Measurements from ENCODE around the gene CACNG8. TPM values are rescaled to one million over a fixed set of nuclear protein-coding genes. Genes with fewer than 3 reads are reported as not detected.

The CACNG8 gene
- polyA plus RNA-seq, 1 of the 3 experiments (the other 2 are of a cell fraction): 1.3 TPM

- Histone ChIP-seq H3K9me2 (no peaks in the 10 kb centered on the region), H3F3A (replicated peaks; ENCODE audit: insufficient read depth) (peaks cover 12% of the 10 kb centered on the region), H3K4me2 (no peak overlapping the region), H3K4me1 (ENCODE audit: control insufficient read depth in 1 of 2, insufficient read depth in 2 of 2, low read depth in 1 of 2, low read length in 1 of 2) (no peaks in the 10 kb centered on the region), H3K79me2 (ENCODE audit: insufficient read depth) (no peaks in the 10 kb centered on the region), H4K20me1 (ENCODE audit: insufficient read depth) (no peaks in the 10 kb centered on the region), H3K27ac (ENCODE audit: low read depth in 2 of 2, low read length in 1 of 2) (no peak overlapping the region), H3K9me3 (no peaks in the 10 kb centered on the region), H3K27me3 (ENCODE audit: insufficient read depth) (no peaks in the 10 kb centered on the region), H3K4me3 (ENCODE audit: low read depth in 2 of 2, low read length in 1 of 2) (no peak overlapping the region), H2AFZ (ENCODE audit: low read depth) (no peak overlapping the region), H3K36me3 (replicated peaks in 1 of 2; ENCODE audit: control insufficient read depth in 1 of 2, insufficient read depth in 2 of 2, low read length in 1 of 2) (no peaks in the 10 kb centered on the region), H3K9ac (no peak overlapping the region)
- 85% methylated on average over 9 of the region's 9 CpGs for WGBS (ENCODE audit: low lambda C conversion rate)
- no peak for TF ChIP-seq PBX3 (IDR thresholded peaks at IDR 0.05)
- no peak for TF ChIP-seq EZH2phosphoT487 (IDR thresholded peaks at IDR 0.05; ENCODE audit: borderline replicate concordance, low read depth)
- TF ChIP-seq TAF1 (IDR thresholded peaks at IDR 0.05; ENCODE audit: borderline replicate concordance, low read depth, low read length): no peak
- no peak for TF ChIP-seq RFX5 (IDR thresholded peaks at IDR 0.05; ENCODE audit: low read length)
- no peak for TF ChIP-seq MXI1 (IDR thresholded peaks at IDR 0.05; ENCODE audit: low read depth, low read length)
- no peak for TF ChIP-seq CHD2 (IDR thresholded peaks at IDR 0.05; ENCODE audit: low read length, partially characterized antibody)
- TF ChIP-seq RXRA (IDR thresholded peaks at IDR 0.05; ENCODE audit: borderline replicate concordance, low read depth): no peak
- no peak for TF ChIP-seq GABPA (IDR thresholded peaks at IDR 0.05; ENCODE audit: low read depth)
- TF ChIP-seq, protein P1, sequence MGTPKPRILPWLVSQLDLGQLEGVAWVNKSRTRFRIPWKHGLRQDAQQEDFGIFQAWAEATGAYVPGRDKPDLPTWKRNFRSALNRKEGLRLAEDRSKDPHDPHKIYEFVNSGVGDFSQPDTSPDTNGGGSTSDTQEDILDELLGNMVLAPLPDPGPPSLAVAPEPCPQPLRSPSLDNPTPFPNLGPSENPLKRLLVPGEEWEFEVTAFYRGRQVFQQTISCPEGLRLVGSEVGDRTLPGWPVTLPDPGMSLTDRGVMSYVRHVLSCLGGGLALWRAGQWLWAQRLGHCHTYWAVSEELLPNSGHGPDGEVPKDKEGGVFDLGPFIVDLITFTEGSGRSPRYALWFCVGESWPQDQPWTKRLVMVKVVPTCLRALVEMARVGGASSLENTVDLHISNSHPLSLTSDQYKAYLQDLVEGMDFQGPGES (IDR thresholded peaks at IDR 0.05; ENCODE audit: low read depth, low read length): no peak
- TF ChIP-seq JUND (IDR thresholded peaks at IDR 0.05): no peak
- TF ChIP-seq, protein P2, sequence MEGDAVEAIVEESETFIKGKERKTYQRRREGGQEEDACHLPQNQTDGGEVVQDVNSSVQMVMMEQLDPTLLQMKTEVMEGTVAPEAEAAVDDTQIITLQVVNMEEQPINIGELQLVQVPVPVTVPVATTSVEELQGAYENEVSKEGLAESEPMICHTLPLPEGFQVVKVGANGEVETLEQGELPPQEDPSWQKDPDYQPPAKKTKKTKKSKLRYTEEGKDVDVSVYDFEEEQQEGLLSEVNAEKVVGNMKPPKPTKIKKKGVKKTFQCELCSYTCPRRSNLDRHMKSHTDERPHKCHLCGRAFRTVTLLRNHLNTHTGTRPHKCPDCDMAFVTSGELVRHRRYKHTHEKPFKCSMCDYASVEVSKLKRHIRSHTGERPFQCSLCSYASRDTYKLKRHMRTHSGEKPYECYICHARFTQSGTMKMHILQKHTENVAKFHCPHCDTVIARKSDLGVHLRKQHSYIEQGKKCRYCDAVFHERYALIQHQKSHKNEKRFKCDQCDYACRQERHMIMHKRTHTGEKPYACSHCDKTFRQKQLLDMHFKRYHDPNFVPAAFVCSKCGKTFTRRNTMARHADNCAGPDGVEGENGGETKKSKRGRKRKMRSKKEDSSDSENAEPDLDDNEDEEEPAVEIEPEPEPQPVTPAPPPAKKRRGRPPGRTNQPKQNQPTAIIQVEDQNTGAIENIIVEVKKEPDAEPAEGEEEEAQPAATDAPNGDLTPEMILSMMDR (IDR thresholded peaks at IDR 0.05): no peak
- TF ChIP-seq SMC3 (IDR thresholded peaks at IDR 0.05; ENCODE audit: low read depth, low read length): no peak
- no peak for TF ChIP-seq FOXJ3 (CRISPR knock-in tag; IDR thresholded peaks at IDR 0.05)
- TF ChIP-seq NRF1 (IDR thresholded peaks at IDR 0.05; ENCODE audit: low read depth, low read length): no peak
- TF ChIP-seq YY1 (IDR thresholded peaks at IDR 0.05; ENCODE audit: low read depth): no peak
- TF ChIP-seq TCF12 (IDR thresholded peaks at IDR 0.05): no peak
- POLR2A ChIA-PET: no interaction called here
- CTCF ChIA-PET: interaction anchor here (0.9 to 1.2 kb wide), 2 partner anchors 45 to 78 kb away, joined by 3 to 4 read pairs; no protein-coding TSS in a partner anchor
- DNase-seq: no peak
Observed at GRCh38 chr19:53951947-53952346, 10.8 kb upstream of the CACNG8 start.

Measured in SK-N-SH (cell line).